GM21737 (cell line): Measurements from ENCODE around the gene MICAL1.

Experiments
- ATAC-seq: cut with Tn5 transposase; IDR thresholded peaks from one replicate; pipeline ENCODE4 v1.9.1; 2021; ENCODE audit warnings: mild to moderate bottlenecking, moderate library complexity; ENCODE audit not compliant: unreplicated experiment

Gene MICAL1

DNA sequence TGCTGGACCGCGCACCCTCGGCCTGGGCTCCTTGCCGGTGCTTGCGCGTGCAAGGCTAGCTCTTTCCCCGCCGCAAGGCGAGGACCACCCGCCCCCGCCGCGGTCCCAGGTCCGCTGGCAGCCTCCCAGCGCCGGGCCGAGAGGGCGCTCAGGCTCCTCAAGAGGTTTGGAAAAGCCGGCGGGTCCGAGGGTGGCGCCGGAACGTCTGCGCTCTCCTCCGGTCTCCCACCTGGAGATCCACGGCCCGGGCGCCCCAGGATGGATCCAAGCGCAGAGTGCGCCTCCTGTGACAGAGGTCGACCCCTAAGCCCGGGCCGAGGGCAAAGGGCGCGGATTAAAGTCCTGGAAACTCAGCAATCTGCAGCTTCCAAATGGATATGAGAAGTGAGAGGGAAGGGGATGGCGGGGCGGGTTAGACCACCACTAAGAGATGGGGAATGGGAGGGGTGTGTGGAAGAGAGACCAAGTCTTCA lies 575 bp upstream of the MICAL1 start:
- ATAC-seq: no peak

- ATAC-seq: peak; percentile 24
Measured at GRCh38 chr6:109454496-109455436, 806 bp downstream of the MICAL1 start.

- ATAC-seq: no peak
Measured at GRCh38 chr6:109453594-109454495, 1.7 kb downstream of the MICAL1 start.

- ATAC-seq: no peak
Measured at GRCh38 chr6:109453156-109453555, 2.4 kb downstream of the MICAL1 start.

DNA sequence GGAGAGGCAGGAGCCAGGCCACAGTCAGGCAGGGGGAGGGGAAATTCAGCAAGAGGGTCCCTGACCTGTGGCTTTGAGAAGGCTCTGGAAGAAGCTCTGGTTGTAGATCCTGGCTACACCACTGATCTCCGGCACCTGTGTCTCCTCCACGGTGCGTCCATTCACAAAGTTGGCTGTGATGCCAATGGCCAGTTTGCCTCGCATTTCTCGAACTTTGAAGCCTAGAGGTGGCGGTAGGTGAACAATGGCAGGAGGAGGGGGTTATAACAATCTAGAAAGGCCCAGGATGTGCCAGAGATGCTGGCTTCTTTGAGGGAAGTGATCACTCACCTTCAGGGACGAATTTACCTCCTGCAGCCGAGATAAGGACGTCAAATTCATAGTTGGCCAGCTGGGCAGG lies 3.4 kb downstream of the MICAL1 start:
- ATAC-seq: no peak

DNA sequence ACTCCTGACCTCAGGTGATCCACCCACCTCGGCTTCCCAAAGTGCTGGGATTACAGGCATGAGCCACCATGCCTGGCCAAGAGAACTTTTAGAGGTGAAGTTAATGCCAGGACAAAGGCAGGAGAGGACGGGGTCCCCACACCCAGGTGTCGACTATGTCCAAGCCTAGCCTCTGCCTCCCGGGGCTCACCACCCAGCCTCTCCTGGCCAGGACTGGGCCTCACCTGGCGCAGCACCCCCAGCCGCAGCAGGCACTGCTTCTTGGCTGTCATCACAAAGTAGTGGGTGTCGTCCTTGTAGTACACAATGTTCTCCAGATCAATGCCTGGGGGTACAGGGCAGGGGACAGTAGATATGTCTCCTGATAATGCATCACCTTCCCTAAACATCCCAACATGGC lies 4.2 kb downstream of the MICAL1 start:
- ATAC-seq: no peak

DNA sequence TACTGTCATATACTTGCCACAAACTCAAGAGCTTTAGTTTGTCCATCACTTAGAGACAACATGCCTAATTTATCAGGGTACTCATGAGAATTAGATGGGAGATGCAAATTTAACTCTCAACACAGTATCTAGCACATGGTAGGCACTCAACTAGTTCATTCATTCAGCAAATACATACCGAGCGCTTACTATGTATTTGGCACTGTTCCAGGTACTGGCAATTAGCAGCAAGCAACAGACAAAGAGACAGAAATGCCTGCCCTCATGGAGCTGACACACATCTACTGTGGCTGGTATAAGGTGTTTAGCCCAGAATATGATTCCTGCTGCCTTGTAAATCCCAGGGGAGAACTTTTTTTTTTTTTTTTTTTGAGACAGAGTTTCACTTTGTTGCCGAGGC lies 4.8 kb downstream of the MICAL1 start:
- ATAC-seq: no peak

DNA sequence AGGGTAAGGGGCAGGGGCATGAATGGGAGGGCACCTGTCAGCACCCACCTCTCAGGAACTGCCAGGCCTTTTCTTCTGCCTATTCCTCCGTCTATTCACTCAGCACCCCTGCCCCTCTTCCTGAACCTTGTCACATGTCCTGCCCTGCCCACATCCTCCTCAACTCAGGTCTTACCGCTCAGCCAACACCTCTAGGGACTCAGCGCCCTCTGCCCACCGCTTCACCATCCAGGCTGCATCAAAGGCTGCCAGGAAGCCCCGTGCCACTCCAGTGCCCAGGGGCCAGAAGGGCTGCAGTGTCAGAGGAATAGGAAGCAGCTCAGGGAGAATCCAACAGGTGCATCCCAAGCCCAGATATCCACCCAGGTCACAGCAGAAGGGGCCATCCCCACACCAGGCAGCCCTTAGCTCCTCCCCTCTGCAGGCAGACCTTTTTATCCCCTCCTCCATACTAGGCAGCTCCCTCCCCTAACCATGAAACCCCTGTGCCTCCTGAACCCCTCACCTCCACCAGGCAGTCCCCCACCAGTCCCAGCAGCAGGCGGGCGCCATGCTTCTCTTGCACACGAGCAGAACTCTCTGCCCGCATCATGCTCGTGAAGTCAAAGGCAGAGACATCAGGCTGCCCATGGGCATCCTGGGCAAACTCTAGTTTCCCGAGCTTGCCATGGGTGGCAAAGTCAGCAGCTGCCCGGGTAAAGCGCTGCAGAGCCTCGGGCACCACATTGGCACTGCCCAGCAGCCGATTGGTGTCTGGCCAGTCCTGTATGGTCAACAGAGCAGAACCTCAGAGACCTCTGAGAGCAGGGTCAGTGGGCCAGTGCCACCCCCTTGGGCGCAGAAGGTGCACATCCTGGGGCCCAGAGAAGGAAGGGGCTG lies 5.5 kb downstream of the MICAL1 start:
- no peak for ATAC-seq

DNA sequence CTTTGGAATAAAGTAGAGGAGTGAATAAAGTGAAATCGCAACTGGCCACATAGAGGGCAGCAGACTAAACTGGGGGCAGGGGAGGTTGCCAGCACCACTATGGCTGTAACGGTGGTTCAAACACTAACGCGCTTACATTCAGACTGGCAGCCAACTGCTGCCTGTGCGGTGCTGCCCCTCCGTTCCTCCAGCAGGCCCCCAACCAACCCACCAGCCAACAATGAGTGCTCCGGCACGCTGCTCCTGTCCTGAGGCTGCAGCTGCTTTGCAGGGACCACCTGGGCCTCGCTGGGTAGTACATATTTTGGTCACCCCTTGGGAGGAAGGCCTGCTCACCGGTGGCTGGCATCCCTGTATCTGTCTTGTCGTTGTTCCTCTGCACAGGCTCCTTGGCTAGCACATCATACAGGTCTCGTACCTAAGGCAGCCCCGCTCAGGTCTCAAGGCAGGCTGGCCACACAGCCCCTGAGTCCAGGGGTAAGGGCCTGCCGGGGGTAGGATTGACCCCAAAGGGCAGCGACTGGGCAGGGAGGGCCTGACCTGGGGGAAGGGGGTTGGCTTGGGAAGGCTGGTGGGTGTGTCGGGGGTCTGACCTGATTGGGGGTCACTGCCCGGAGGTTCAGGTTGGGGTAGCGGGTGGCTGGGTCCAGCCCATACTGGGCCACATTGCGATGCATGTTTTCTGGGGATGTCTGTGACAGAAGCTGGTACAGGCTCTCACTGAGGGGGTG lies 6.3 kb downstream of the MICAL1 start:
- no peak for ATAC-seq

DNA sequence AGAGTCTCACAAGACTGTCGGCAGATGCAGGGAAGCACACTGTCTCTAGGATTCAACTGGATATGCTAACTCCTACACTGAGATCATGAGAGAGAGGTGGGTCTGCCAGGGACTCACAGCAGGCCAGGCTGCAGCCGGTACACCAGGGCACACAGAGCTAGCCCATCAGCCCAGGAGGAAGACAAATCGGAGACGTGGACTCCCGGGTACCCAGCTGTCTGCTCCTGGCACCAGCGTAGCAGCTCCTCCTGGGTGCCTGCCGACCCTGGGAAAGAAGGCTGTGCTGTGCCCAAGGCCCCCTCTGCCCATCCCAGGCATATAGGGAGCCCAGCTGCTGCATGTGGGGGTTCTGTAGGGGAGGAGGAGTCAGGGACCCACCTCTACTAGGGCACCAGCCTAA lies 7.0 kb downstream of the MICAL1 start:
- ATAC-seq: no peak

DNA sequence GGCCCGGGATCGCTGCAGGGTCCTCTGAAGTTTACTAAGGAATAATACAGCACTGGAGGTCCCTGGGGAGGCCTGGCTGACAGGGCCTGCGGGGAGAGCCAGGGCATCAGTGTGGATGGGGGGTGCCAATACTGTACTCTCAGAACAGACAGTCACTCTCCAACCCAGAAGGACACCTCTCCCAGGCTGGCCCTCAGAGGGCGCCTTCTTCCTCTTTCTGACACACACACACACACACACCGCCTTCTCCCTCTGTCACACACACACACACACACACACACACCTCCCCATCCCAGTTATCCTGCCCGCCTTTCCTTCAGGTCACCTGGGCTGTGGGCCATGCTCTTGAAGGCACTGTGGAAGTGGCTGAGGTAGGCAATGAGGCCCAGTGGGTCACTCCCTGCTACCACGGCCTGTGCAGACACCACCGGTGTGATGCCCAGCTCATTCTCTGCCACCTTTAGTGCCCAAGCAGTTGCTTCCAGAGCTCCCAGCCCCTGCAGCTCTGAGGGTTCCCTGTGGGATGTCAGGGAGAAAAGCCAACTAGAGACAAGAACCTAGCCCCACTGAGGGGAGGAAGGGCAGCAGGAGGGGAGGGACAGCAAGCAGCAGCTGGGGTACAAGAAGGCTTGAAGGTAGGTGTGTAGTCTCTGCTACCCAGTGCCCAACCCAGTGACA lies 7.6 kb downstream of the MICAL1 start:
- no peak for ATAC-seq

DNA sequence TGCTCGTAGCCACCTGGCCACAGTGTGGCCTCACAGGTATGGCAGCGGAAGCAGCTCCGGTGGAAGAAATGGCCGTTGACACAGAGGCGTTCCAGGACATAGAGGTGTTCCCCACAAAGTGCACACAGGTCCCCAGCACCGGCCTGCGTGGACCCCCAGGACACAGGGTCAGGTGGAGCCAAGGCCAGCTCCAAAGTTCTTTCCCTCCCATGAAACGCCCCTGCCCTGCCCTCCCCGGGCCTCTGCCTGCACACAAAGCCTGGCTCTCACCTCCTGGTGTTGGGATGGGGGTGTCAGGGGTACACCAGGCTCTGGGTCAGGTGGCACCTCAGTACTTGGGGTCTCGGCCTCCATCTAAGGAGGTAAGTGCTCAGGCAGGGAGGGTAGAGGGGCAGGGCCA lies 8.5 kb downstream of the MICAL1 start:
- no peak for ATAC-seq

DNA sequence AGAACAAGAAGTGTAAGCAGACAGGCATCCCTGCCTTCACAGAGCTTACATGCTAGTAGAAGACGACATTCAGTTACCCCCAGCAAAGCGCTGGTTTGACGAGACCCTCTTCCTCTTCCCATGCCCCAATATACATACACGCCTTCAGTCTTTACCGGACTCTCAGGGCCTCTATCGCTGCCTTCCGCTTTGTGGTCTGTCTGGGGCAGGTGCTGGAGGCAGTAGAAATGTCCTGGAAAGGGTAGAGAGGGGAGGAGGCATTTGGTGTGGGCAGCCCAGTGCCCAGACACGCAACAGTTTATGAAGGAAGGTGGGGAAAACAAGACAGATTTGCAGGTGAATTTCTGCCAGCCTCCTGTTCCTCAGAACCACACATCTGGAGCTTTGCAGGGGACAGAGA lies 9.0 kb downstream of the MICAL1 start:
- ATAC-seq: no peak

DNA sequence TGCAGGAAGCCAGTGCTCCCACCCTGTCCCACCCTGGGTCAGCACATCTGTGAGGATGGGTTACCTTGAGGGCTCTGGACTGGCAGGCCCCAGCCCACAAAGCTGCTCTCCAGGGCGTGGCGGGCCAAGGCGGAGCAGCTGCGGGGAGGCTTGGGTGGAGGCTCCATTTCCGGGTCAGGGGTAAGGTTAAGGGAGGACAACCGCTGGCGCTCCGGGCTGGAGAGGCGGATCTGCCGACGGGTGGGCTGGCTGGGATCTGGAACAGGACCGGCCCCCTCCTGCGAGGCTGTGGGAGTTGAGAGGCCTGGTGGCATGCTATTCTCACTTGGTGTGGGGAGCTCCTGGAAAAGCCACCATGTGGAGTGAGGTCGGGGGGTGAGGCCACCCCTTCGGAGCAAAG lies 9.5 kb downstream of the MICAL1 start:
- ATAC-seq: no peak

GRCh38 chr6:109445382-109445781 lies 10.2 kb downstream of the MICAL1 start:
- ATAC-seq: no peak

DNA sequence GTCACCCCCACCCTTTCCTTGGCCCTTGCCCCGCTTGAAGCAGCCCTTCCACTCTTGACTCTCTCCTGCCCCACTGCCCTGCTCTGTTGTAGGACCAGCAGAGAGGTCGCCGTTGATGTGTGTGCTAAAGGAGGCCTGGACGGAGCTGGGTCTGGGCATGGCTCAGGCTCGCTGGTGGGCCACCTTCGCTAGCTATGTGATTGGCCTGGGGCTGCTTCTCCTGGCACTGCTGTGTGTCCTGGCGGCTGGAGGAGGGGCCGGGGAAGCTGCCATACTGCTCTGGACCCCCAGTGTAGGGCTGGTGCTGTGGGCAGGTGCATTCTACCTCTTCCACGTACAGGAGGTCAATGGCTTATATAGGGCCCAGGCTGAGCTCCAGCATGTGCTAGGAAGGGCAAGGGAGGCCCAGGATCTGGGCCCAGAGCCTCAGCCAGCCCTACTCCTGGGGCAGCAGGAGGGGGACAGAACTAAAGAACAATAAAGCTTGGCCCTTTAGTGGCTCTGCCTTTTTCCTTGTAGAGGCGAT lies 12.1 kb downstream of the MICAL1 start:
- no peak for ATAC-seq

GRCh38 chr6:109442393-109442924 lies 13.1 kb downstream of the MICAL1 start:
- no peak for ATAC-seq

DNA sequence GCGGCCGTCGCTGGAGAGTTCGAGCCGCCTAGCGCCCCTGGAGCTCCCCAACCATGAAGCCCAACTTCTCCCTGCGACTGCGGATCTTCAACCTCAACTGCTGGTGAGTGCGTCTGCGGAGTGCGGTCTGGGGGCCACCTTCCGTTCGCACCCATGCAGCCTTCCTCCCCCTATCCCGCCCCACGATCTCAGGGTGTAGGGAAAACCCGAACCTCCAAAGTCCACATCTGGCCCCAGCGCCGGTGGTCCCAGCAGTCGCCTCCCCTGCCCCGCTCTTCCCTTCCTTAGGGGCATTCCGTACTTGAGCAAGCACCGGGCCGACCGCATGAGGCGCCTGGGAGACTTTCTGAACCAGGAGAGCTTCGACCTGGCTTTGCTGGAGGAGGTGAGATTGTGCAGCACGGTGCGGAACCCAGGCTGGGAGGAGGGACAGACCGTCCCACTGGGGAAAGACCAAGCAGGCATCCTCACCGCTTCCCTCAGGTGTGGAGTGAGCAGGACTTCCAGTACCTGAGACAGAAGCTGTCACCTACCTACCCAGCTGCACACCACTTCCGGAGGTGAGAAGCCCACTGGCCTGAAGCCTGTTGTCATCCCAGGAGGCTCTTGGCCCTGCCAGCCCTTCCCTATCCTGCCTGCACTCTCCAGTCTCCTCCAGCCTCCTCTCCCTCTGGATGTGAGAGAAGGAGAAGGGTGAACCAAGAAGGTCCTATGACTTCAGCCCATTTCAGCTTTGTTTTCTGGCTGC lies 14.3 kb downstream of the MICAL1 start:
- peak; percentile 21 for ATAC-seq
